Measurements from ENCODE around the gene GC. TPM values are rescaled to one million over a fixed set of nuclear protein-coding genes. Genes with fewer than 3 reads are reported as not detected.
"Not testable (repeated sequence)": the region's sequence is repeated elsewhere in the genome, so short reads cannot be mapped to it uniquely, and the experiment has no call there.

GC gene
- total and polyA plus RNA-seq, 2 experiments from 2014 or later = not detected

GRCh38 chr4:71752383-71753042 is 31.4 kb downstream of the GC start:
- Histone ChIP-seq H3K4me2 (ENCODE audit: unreplicated experiment) (no peak overlapping the region), H4K20me1 (ENCODE audit: insufficient read depth) (no peaks in the 10 kb centered on the region), H3K9me3 (ENCODE audit: low read depth) (no peaks in the 10 kb centered on the region), H3K4me3 (no peak overlapping the region), H3K36me3 (ENCODE audit: low read depth) (no peaks in the 10 kb centered on the region), H3K27ac (no peak overlapping the region), H3K27me3 (replicated peaks; ENCODE audit: insufficient read depth) (peaks cover 13% of the 10 kb centered on the region; the same call in 1 of the 2 replicates), H3F3A (ENCODE audit: insufficient read depth) (no peaks in the 10 kb centered on the region), H3K9ac (no peak overlapping the region), H2AFZ (no peak overlapping the region), H3K4me1 (ENCODE audit: insufficient read depth) (no peaks in the 10 kb centered on the region), H3K79me2 (ENCODE audit: insufficient read depth) (no peaks in the 10 kb centered on the region), H3K9me2 (ENCODE audit: insufficient read depth) (no peaks in the 10 kb centered on the region)
- 49 to 50% methylated on average over 5 of the region's 5 CpGs for WGBS, 2 experiments (ENCODE audit: low coverage in 1 of 2, low lambda C conversion rate in 2 of 2, missing lambda C conversion rate in 2 of 2)
- in situ Hi-C loops (cut with MboI) = no loop called here
- TF ChIP-seq EZH2 (IDR thresholded peaks at IDR 0.05; ENCODE audit: insufficient read depth, poor library complexity, severe bottlenecking) (no peak), EZH2phosphoT487 (IDR thresholded peaks at IDR 0.05; ENCODE audit: insufficient read depth, low read depth) (no peak)
- no peak for DNase-seq

GRCh38 chr4:71749008-71749594 is 34.8 kb downstream of the GC start:
- Histone ChIP-seq H2AFZ (no peak overlapping the region), H3K9ac (no peak overlapping the region), H3K9me3 (ENCODE audit: low read depth) (no peaks in the 10 kb centered on the region), H3K27ac (no peak overlapping the region), H3K4me3 (no peak overlapping the region), H3K79me2 (ENCODE audit: insufficient read depth) (no peaks in the 10 kb centered on the region), H3K4me2 (ENCODE audit: unreplicated experiment) (no peak overlapping the region), H3F3A (ENCODE audit: insufficient read depth) (no peaks in the 10 kb centered on the region), H3K9me2 (ENCODE audit: insufficient read depth) (no peaks in the 10 kb centered on the region), H3K36me3 (ENCODE audit: low read depth) (no peaks in the 10 kb centered on the region), H3K4me1 (ENCODE audit: insufficient read depth) (no peaks in the 10 kb centered on the region), H3K27me3 (replicated peaks; ENCODE audit: insufficient read depth) (peaks cover 13% of the 10 kb centered on the region; the same call in 1 of the 2 replicates), H4K20me1 (ENCODE audit: insufficient read depth) (no peaks in the 10 kb centered on the region)
- TF ChIP-seq EZH2 (IDR thresholded peaks at IDR 0.05; ENCODE audit: insufficient read depth, poor library complexity, severe bottlenecking) = no peak
- no peak for TF ChIP-seq EZH2phosphoT487 (IDR thresholded peaks at IDR 0.05; ENCODE audit: insufficient read depth, low read depth)
- in situ Hi-C loops (cut with MboI) = no loop called here
- no peak for DNase-seq
- 32 to 44% methylated on average over 4 of the region's 4 CpGs for whole genome bisulfite sequencing, 2 experiments (ENCODE audit: low coverage in 1 of 2, low lambda C conversion rate in 2 of 2, missing lambda C conversion rate in 2 of 2)

- in situ Hi-C loops (cut with MboI) = no loop called here
- Histone ChIP-seq H3K4me2 (ENCODE audit: unreplicated experiment) (no peak overlapping the region), H3K27me3 (replicated peaks; ENCODE audit: insufficient read depth) (peaks cover 12% of the 10 kb centered on the region; the same call in 1 of the 2 replicates), H3K4me3 (no peak overlapping the region), H3F3A (ENCODE audit: insufficient read depth) (no peaks in the 10 kb centered on the region), H3K79me2 (ENCODE audit: insufficient read depth) (no peaks in the 10 kb centered on the region), H3K4me1 (ENCODE audit: insufficient read depth) (no peaks in the 10 kb centered on the region), H2AFZ (no peak overlapping the region), H3K36me3 (ENCODE audit: low read depth) (no peaks in the 10 kb centered on the region), H3K27ac (no peak overlapping the region), H3K9me3 (ENCODE audit: low read depth) (no peaks in the 10 kb centered on the region), H3K9ac (no peak overlapping the region), H3K9me2 (ENCODE audit: insufficient read depth) (no peaks in the 10 kb centered on the region), H4K20me1 (ENCODE audit: insufficient read depth) (no peaks in the 10 kb centered on the region)
- WGBS, 2 experiments (ENCODE audit: low coverage in 1 of 2, low lambda C conversion rate in 2 of 2, missing lambda C conversion rate in 2 of 2) = 48 to 57% methylated on average over 3 of the region's 3 CpGs
- no peak for TF ChIP-seq EZH2 (IDR thresholded peaks at IDR 0.05; ENCODE audit: insufficient read depth, poor library complexity, severe bottlenecking)
- no peak for TF ChIP-seq EZH2phosphoT487 (IDR thresholded peaks at IDR 0.05; ENCODE audit: insufficient read depth, low read depth)
- DNase-seq = no peak
Measured at GRCh38 chr4:71746379-71746778, 37.5 kb downstream of the GC start.

- WGBS, 2 experiments (ENCODE audit: low coverage in 1 of 2, low lambda C conversion rate in 2 of 2, missing lambda C conversion rate in 2 of 2) = 28 to 31% methylated on average over 2 of the region's 2 CpGs
- in situ Hi-C loops (cut with MboI); H3K4me1 ChIP-seq (ENCODE audit: insufficient read depth): not testable (repeated sequence)
Measured at GRCh38 chr4:71738782-71739181, 45.1 kb downstream of the GC start.

More at GRCh38 chr4:71738782-71739181, 45.1 kb downstream of the GC start:
- H3K4me3 ChIP-seq; H3K27ac ChIP-seq; H3K27me3 ChIP-seq (replicated peaks; ENCODE audit: insufficient read depth); H3K9ac ChIP-seq; H3K4me2 ChIP-seq (ENCODE audit: unreplicated experiment); DNase-seq; H4K20me1 ChIP-seq (ENCODE audit: insufficient read depth); H2AFZ ChIP-seq; H3K9me3 ChIP-seq (ENCODE audit: low read depth); H3K9me2 ChIP-seq (ENCODE audit: insufficient read depth); H3K79me2 ChIP-seq (ENCODE audit: insufficient read depth); H3K36me3 ChIP-seq (ENCODE audit: low read depth); H3F3A ChIP-seq (ENCODE audit: insufficient read depth): not testable (repeated sequence)

Measured in GM23248 (cell line).